ENCODE measurements around the gene AP1M1. TPM values are rescaled to one million over a fixed set of nuclear protein-coding genes. Genes with fewer than 3 reads are reported as not detected.

The AP1M1 gene
- total and polyA plus RNA-seq, 4 donors: 31.2 to 85.7 (median 54.2) TPM

DNA sequence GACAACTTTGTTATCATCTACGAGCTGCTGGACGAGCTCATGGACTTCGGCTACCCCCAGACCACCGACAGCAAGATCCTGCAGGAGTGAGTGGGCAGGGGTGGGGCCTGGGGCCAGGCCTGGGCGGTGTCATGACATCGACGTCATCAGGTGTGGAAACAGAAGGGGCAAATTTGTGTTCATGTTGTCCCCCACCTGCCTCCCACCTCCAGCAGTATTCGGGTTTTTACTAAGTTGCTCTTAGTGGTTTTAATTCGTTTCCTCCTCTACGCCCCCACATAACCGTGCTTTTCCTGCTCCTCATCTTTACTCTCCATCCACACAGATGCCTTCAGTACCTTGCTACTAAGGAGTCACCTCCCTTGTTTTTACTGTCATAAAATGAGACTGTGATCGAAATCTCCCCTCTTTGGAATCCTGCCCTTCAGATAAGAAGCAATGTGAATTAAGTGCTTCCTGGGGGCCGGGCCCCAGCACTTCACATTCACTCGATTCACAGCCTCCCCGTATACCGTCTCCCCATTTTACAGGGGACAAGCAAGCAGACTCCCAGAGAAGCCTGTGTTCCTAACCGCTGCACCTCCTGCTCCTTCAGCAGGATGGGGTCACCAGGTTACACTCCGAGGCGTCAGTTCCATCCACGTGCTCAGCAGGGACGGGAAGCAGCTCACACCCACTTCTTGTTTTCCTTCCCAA lies 10.5 kb downstream of the AP1M1 start:
- TF ChIP-seq, protein P1, sequence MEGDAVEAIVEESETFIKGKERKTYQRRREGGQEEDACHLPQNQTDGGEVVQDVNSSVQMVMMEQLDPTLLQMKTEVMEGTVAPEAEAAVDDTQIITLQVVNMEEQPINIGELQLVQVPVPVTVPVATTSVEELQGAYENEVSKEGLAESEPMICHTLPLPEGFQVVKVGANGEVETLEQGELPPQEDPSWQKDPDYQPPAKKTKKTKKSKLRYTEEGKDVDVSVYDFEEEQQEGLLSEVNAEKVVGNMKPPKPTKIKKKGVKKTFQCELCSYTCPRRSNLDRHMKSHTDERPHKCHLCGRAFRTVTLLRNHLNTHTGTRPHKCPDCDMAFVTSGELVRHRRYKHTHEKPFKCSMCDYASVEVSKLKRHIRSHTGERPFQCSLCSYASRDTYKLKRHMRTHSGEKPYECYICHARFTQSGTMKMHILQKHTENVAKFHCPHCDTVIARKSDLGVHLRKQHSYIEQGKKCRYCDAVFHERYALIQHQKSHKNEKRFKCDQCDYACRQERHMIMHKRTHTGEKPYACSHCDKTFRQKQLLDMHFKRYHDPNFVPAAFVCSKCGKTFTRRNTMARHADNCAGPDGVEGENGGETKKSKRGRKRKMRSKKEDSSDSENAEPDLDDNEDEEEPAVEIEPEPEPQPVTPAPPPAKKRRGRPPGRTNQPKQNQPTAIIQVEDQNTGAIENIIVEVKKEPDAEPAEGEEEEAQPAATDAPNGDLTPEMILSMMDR (IDR thresholded peaks at IDR 0.05; ENCODE audit: control extremely low read depth, extremely low read depth): no peak
- ATAC-seq (ENCODE audit: insufficient read depth, low FRiP score): no peak
- no peaks in the 10 kb centered on the region for H3K27me3 ChIP-seq (ENCODE audit: control insufficient read depth in 3 of 3, insufficient read depth in 3 of 3, low read length in 2 of 3)
- DNase-seq: no peak
- H3K4me3 ChIP-seq: no peak overlapping the region
- 86 to 87% methylated on average over 21 of the region's 21 CpGs for WGBS, 2 donors
- H3K36me3 ChIP-seq (ENCODE audit: control insufficient read depth in 4 of 4, insufficient read depth in 4 of 4, low read length in 4 of 4): peaks cover 10 to 57% (median 44%) of the 10 kb centered on the region in 4 donors
- H3K4me1 ChIP-seq (ENCODE audit: control insufficient read depth in 5 of 5, insufficient read depth in 5 of 5, low read length in 5 of 5): peaks cover 0 to 6% (median 0%) of the 10 kb centered on the region in 5 donors
- H3K9me3 ChIP-seq (ENCODE audit: control insufficient read depth in 4 of 4, insufficient read depth in 3 of 4, low read length in 3 of 4): no peaks in the 10 kb centered on the region
- no peak overlapping the region for H3K27ac ChIP-seq (ENCODE audit: low read depth in 1 of 2, low read length in 1 of 2)
- H3K9ac ChIP-seq (ENCODE audit: insufficient read depth in 1 of 2, low read length in 2 of 2): no peak overlapping the region

DNA sequence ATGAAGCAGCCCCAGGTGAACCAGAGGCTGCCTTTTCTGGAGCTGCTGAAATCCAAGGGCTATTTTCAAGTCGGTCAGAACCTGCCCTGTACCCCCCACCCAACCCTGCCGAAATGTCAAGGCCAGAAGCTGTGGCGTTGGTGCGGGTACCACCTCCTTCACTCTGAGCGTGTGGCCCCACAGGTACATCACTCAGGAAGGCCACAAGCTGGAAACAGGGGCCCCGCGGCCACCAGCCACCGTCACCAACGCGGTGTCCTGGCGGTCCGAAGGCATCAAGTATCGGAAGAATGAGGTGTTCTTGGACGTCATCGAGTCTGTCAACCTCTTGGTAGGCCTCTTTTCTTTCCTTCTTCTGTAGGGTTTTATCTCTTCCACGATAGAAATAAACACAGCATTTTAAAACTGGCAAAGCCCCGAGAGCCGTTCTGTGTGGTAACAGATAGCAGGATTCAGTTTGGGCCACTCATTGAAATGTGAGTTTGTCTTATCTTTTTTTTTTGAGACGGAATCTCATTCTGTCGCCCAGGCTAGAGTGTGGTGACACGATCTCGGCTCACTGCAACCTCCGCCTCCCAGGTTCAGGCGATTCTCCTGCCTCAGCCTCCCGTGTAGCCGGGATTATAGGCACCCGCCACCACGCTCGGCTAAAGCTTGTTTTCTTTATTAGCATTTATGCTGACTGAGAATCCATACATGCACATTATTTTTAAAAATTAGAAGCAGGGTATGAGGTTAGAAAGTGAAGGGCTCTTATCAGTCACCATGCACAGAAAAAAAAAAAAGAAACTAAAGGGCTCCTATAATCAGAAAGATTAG lies 11.3 kb downstream of the AP1M1 start:
- peaks cover 6 to 49% (median 39%) of the 10 kb centered on the region in 4 donors for H3K36me3 ChIP-seq (ENCODE audit: control insufficient read depth in 4 of 4, insufficient read depth in 4 of 4, low read length in 4 of 4)
- 92 to 96% methylated on average over 29 of the region's 29 CpGs for WGBS, 2 donors
- TF ChIP-seq, protein P1 (IDR thresholded peaks at IDR 0.05; ENCODE audit: control extremely low read depth, extremely low read depth): no peak

DNA sequence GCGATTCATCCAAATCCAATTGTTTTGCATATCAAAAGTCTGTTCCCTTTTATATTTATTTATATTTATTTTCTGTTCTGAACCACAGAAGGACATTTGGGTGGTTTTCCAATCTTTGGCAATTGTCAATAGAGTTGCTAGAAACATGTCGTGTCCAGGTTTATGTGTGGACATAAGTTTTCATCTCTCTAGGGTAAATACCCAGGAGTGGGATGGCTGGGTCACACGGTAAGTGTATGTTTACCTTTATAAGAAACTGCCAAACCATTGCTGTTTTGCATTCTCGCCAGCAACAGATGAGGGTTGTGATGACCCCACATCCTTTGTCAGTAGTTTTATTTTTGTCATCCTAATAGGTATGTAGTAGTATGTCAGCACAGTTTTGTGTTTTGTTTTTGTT lies 12.5 kb downstream of the AP1M1 start:
- no peak overlapping the region for H3K27ac ChIP-seq (ENCODE audit: low read depth in 1 of 2, low read length in 1 of 2)
- no peak for DNase-seq
- H3K36me3 ChIP-seq (ENCODE audit: control insufficient read depth in 4 of 4, insufficient read depth in 4 of 4, low read length in 4 of 4): peaks cover 6 to 43% (median 35%) of the 10 kb centered on the region in 4 donors
- no peak overlapping the region for H3K9ac ChIP-seq (ENCODE audit: insufficient read depth in 1 of 2, low read length in 2 of 2)
- no peak for ATAC-seq (ENCODE audit: insufficient read depth, low FRiP score)
- H3K4me1 ChIP-seq (ENCODE audit: control insufficient read depth in 5 of 5, insufficient read depth in 5 of 5, low read length in 5 of 5): peaks cover 0 to 5% (median 0%) of the 10 kb centered on the region in 5 donors
- WGBS, 2 donors: 86 to 94% methylated on average over 4 of the region's 4 CpGs
- TF ChIP-seq, protein P1 (IDR thresholded peaks at IDR 0.05; ENCODE audit: control extremely low read depth, extremely low read depth): no peak
- no peaks in the 10 kb centered on the region for H3K27me3 ChIP-seq (ENCODE audit: control insufficient read depth in 3 of 3, insufficient read depth in 3 of 3, low read length in 2 of 3)
- H3K4me3 ChIP-seq: no peak overlapping the region
- H3K9me3 ChIP-seq (ENCODE audit: control insufficient read depth in 4 of 4, insufficient read depth in 3 of 4, low read length in 3 of 4): no peaks in the 10 kb centered on the region

More for the DNA sequence above, 11.3 kb downstream of the AP1M1 start:
- no peaks in the 10 kb centered on the region for H3K9me3 ChIP-seq (ENCODE audit: control insufficient read depth in 4 of 4, insufficient read depth in 3 of 4, low read length in 3 of 4)
- ATAC-seq (ENCODE audit: insufficient read depth, low FRiP score): no peak
- H3K27ac ChIP-seq (ENCODE audit: low read depth in 1 of 2, low read length in 1 of 2): no peak overlapping the region
- DNase-seq: no peak
- H3K4me1 ChIP-seq (ENCODE audit: control insufficient read depth in 5 of 5, insufficient read depth in 5 of 5, low read length in 5 of 5): peaks cover 0 to 6% (median 0%) of the 10 kb centered on the region in 5 donors
- H3K9ac ChIP-seq (ENCODE audit: insufficient read depth in 1 of 2, low read length in 2 of 2): no peak overlapping the region
- no peaks in the 10 kb centered on the region for H3K27me3 ChIP-seq (ENCODE audit: control insufficient read depth in 3 of 3, insufficient read depth in 3 of 3, low read length in 2 of 3)
- H3K4me3 ChIP-seq: no peak overlapping the region

Data from lung (tissue), 12 donors.